SK-N-DZ (cell line): ENCODE measurements around the gene CEPT1.

Experiments
- DNase-seq: peaks from one replicate; pipeline ENCODE4 v3.0.0-alpha.2; 2015; ENCODE audit warnings: low spot score

CEPT1 gene

DNA sequence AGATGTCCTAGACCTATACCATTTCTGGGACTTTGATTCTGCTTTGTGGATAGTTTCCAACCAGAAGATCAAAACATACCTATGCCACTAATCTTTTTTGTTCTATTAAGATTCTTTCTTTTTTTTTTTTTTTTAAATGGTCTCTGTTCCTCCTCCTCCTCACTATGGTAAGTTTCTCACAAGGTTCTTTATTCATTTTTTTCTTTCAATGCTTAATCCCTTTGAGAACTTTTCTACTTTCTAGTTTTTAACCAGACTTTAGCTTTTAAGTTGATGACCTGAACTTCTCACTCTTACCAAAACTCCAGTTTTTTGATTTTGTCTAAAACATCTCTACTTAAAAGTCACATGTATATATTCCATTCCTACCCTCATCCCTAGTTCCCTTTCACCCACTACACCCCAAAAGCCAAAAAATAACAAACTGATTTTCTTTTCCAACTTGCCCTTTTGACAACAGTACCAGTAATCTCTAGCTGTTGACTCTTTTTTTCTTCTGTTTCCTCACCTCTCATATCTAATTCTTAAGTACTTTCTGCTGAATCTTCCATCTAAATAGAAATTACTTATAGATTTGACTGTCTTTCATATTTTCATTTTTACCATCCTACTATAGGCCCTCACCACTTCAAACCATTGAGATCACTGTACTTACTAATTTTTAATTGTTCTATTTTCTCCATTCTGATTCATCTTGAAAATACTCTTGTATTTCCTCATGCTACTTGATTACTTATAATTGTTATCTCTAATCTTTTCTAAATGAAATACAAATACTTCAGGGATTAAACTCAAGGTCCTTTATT lies 6.1 kb downstream of the CEPT1 start:
- DNase-seq: no peak

- no peak for DNase-seq
Measured at GRCh38 chr1:111147948-111148347, 7.9 kb downstream of the CEPT1 start.

DNA sequence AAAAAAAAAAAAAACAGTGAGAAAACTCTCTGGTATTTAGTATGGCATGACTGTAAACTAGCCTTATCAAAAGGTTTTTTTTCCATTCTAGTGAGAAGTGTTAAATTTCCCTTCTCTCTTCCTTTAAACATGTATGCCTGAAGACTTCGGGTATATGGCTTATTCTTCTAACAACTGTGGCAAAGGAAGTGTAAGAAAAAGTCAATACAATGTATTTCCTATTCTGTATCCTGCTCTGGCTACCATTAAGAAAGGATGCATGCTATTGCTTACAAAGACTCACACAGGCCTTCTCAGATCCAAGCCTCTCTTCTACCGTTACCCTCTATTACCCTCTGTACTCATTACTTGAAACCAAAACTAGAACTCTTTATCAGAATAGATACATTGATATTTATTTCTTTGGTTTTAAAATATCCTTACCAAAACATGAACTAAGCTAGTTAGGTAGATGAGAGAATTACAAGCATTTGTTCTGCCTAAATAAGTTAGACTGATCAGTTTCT lies 8.4 kb downstream of the CEPT1 start:
- no peak for DNase-seq

DNA sequence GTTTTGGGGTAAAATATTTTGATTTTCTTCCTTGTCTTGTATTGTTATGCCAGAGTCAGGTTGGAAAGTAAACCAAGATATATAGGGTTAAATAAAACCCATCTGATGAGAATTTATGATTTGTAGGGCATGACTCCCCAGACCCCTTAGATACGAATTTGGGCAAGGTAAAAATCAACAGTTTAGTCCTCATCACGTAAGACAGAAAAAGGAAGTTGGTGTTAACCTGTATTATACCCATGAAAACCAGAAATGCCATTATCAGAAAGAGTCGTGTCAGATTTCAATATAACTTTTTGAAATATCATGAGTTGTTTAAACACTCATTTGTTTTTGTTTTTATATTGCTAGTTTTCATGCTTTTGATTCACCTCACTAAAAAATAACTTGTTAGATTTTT lies 11.8 kb downstream of the CEPT1 start:
- DNase-seq: no peak

DNA sequence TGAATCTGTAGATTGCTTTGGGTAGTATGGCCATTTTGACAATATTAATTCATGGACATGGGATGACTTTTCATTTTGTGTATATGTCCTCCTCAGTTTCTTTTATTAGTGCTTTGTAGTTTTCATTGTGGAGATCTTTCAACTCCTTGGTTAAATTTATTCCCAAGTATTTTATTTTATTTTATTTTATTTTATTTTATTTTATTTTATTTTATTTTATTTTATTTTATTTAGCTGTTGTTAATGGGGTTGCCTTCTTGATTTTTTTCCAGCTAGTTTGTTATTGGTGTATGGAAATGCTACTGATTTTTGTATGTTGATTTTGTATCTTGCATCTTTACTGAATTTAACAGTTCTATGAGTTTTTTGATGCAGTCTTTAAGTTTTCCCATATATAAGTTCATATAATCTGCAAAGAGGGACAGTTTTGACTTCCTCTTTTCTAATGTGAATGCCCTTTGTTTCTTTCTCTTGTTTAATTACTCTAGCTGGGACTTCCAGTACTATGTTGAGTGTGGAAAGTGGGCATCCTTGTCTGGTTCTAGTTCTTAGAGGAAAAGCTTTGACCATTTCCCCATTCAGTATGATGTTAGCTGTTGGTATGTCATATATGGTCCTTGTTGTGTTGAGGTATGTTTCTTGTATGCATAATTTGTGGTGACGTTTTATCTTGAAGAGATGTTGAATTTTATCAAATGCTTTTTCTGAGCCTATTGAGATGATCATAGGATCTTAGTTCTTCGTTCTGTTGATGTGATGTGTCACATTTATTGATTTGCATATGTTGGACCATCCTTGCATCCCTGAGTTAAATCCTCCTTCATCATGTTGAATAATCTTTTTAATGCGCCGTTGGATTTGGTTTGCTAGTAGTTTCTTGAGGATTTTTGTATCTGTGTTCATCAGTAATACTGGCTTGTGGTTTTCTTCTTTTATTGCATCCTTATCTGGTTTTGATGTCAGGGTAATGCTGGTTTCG lies 14.3 kb downstream of the CEPT1 start:
- no peak for DNase-seq

GRCh38 chr1:111157431-111157830 lies 17.4 kb downstream of the CEPT1 start:
- no peak for DNase-seq

GRCh38 chr1:111161843-111162487 lies 21.9 kb downstream of the CEPT1 start:
- DNase-seq: no peak

DNA sequence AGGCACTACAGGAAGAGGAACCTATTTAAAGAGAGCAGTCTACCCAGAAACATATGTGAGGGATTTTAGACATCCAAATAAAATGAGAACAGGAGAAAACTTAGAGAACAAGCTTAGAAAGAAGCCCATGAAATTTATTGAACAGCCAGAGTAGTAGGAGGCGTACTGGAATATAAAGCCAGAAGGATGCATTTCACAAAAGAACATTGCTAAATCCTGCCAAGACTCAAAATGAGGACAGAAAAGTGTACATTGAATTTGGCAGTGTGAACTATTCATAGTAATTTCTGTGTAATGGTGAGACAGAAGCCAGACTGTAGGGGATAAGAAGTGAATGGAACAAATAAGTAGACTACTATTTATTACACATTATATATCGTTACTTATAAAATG lies 22.5 kb downstream of the CEPT1 start:
- no peak for DNase-seq

DNA sequence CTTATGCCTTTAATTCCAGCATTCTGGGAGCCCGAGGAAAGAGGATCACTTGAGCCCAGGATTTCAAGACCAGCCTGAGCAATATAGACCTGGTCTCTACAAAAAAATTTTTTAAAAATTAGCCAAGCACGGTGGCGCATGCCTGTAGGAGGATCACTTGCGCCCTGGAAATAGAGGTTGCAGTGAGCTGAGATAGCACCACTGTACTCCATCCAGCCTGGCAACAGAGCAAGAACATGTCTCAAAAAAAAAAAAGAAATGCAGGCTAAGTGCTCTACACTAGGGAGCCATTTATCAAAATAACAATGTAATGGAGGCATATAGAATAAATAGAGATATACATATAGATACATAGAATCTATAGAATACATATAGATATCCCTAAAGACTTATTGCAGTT lies 23.3 kb downstream of the CEPT1 start:
- no peak for DNase-seq

- no peak for DNase-seq
Measured at GRCh38 chr1:111164151-111164550, 24.1 kb downstream of the CEPT1 start.

GRCh38 chr1:111172463-111172862 lies 32.4 kb downstream of the CEPT1 start:
- DNase-seq: no peak

GRCh38 chr1:111174070-111174469 lies 34.0 kb downstream of the CEPT1 start:
- no peak for DNase-seq

DNA sequence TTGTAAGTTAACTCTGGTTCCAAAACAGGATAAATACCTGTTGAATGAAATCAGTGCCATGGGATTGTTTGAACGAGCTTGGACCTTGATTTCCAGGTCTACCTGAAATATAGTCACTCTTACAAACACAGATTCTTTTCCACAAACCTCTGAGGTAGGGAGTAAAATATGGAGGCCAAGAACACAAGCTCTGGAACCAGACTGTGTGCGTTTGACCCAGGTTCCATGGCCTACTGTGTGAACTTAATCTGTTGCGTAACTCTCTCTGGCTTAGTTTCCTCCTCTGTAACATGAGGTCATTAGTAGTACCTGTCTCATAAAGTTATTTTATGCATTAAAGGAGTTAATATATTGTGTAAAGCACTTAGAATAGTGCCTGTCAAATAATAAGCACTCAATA lies 35.3 kb downstream of the CEPT1 start:
- no peak for DNase-seq

DNA sequence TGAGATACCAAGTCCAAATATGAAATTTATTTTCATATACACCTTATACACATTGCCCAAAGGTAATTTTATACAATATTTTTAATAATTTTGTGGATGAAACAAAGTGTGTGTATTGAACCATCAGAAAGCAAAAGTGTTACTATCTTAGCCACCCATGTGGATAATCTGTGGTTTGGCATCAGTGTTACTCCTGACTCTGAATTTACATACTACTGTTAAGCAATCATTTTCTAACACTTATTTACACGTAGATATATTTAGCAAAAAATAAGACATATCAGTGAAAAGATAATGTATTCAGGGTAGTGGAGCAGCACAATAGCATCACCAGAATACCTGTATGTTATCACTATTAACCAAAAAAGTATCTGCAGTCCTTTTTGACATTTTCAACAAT lies 36.7 kb downstream of the CEPT1 start:
- DNase-seq: no peak

- no peak for DNase-seq
Measured at GRCh38 chr1:111179968-111180533, 40.0 kb downstream of the CEPT1 start.

- DNase-seq: no peak
Measured at GRCh38 chr1:111182052-111182451, 42.0 kb downstream of the CEPT1 start.

GRCh38 chr1:111183308-111184069 lies 43.5 kb downstream of the CEPT1 start:
- DNase-seq: no peak

DNA sequence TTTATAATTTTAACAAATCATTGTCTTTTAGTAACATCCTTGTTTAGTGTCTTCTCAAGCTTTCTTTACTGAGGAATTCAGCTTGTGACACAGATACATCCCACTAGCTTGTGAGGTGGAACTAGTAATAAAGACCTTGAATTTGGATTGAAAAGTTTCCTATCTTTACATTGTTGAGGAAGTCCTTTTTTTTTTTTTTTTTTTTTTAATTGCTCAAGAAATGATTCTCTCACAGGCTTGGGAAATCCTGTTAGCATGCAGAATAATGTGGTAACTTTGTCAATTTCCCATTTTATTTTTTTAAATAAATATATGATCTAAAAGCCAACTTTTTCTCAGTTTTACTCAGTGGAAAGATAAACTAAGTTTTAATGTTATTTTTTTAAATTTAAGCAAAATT lies 44.6 kb downstream of the CEPT1 start:
- DNase-seq: no peak

DNA sequence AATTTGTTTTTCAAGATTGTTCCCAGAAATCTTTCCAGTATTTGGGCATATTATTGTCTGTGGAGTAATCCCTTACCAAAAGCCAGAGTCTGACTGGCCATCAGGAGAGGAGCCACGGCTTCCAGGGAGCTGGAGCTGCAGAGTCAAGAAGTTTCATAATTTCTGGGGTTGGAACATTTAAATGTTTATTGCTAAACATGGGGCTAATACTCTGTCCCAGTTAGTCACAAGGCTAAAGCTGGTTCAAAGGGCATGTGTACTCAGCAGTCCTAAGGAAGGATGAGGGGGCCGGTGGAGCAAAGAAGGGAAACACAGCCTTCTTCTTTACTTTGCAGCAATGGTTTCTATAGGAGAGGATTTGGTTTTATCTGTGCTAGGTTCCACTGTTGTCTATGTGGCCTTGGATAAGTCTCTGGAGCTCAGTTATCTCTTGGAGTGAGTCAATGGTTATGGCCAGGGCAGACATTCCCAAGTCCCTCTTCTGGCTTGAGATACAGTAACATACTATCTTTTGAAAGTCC lies 51.0 kb downstream of the CEPT1 start:
- DNase-seq: no peak

DNA sequence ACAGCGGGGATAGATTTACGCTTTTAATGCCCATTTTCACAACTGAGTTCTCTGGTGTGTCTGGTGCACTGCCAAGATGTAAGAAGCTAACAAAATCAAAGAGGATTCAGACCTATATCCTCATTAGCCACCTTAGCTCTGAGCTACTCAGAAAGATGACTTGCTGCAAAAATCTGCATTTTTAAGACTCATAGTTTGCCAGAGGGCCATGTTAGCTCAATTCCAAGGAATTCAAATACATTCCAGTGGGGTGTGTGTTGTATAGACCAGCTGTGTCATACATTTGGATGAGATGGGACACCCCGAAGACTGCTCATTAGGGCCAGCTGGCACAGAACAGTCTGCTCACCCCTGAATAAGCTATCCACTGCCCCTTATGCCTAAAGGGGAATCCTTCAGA lies 51.5 kb downstream of the CEPT1 start:
- DNase-seq: no peak

GRCh38 chr1:111192074-111192473 lies 52.1 kb downstream of the CEPT1 start:
- DNase-seq: no peak
